Endothelial cell of umbilical vein (primary cell): ENCODE data around the gene RILP.

Source experiments
- CTCF ChIP-seq, 2 donors: IDR thresholded peaks; 1 replicate in 1 of 2; 2 replicates in 1 of 2; pipeline ENCODE4 v1.5.1; 2011; ENCODE audit warnings: low read length in 2 of 2, mild to moderate bottlenecking in 2 of 2, moderate library complexity in 2 of 2, control low read depth in 1 of 2, inconsistent platforms in 1 of 2, low read depth in 1 of 2; ENCODE audit not compliant: insufficient read depth in 1 of 2; ENCODE audit errors: extremely low read depth in 1 of 2
- EZH2 ChIP-seq: IDR thresholded peaks from 2 replicates; pipeline ENCODE4 v1.6.1; 2012; ENCODE audit warnings: borderline replicate concordance, low read depth, mild to moderate bottlenecking, moderate library complexity, low read length, inconsistent platforms; ENCODE audit not compliant: severe bottlenecking
- FOS ChIP-seq: IDR thresholded peaks from 2 replicates; pipeline ENCODE4 v1.6.1; 2011; ENCODE audit warnings: mild to moderate bottlenecking, low read length, moderate library complexity, borderline replicate concordance; ENCODE audit not compliant: insufficient read depth
- GATA2 ChIP-seq: IDR thresholded peaks from 2 replicates; pipeline ENCODE4 v1.7.0; 2011; ENCODE audit warnings: low read depth, mild to moderate bottlenecking, moderate library complexity, mixed read lengths, low read length; ENCODE audit not compliant: insufficient read length, insufficient read depth
- JUN ChIP-seq: IDR thresholded peaks from 2 replicates; pipeline ENCODE4 v1.6.1; 2011; ENCODE audit warnings: borderline replicate concordance, low read depth; ENCODE audit not compliant: insufficient read length, insufficient read depth
- MAX ChIP-seq: IDR thresholded peaks from 2 replicates; pipeline ENCODE4 v1.6.1; 2011; ENCODE audit not compliant: insufficient read depth, insufficient read length
- POLR2A ChIP-seq: IDR thresholded peaks from 2 replicates; pipeline ENCODE4 v1.6.1; 2012; ENCODE audit warnings: low read depth, mild to moderate bottlenecking, control low read depth, low read length
- POLR2AphosphoS5 ChIP-seq: IDR thresholded peaks from 2 replicates; pipeline ENCODE4 v1.6.1; 2012; ENCODE audit warnings: low read depth, mild to moderate bottlenecking, control low read depth, low read length, moderate library complexity; ENCODE audit not compliant: insufficient read depth

GRCh38 chr17:1624650-1625049 is 25.0 kb downstream of the RILP start:
- TF ChIP-seq CTCF (IDR thresholded peaks at IDR 0.05; ENCODE audit: extremely low read depth in 1 of 2, insufficient read depth in 1 of 2, low read depth in 1 of 2, low read length in 2 of 2): no peak
- no peak for TF ChIP-seq EZH2
- no peak for TF ChIP-seq POLR2AphosphoS5
- no peak for TF ChIP-seq MAX
- no peak for TF ChIP-seq POLR2A
- no peak for TF ChIP-seq FOS
- TF ChIP-seq JUN: no peak
- TF ChIP-seq GATA2: no peak
